Karpas-422 (cell line): ENCODE data around the gene KCNK16. TPM values are rescaled to one million over a fixed set of nuclear protein-coding genes. Genes with fewer than 3 reads are reported as not detected.

Experiments used
- DNase-seq: peaks from one replicate; pipeline ENCODE4 v3.0.0-alpha.2; 2015
- H2AFZ ChIP-seq: fragments of 200-600 bp; sonication (generic); 2 replicates; pipeline ENCODE4 v1.6.1; 2014; ENCODE audit warnings: antibody characterized with exemption, low read length, mixed read lengths
- H3K27ac ChIP-seq: fragments of 200-600 bp; sonication (generic); 2 replicates; pipeline ENCODE4 v1.5.1; 2014; ENCODE audit warnings: mild to moderate bottlenecking, low read length, moderate library complexity
- H3K27me3 ChIP-seq: fragments of 200-600 bp; sonication (generic); 2 replicates; pipeline ENCODE4 v1.6.1; 2014; ENCODE audit warnings: low read length, mixed read lengths
- H3K36me3 ChIP-seq: fragments of 200-600 bp; sonication (generic); 2 replicates; pipeline ENCODE4 v1.6.1; 2014; ENCODE audit warnings: low read length, mixed read lengths; ENCODE audit not compliant: insufficient read depth
- H3K4me1 ChIP-seq: fragments of 200-600 bp; sonication (generic); 2 replicates; pipeline ENCODE4 v1.6.1; 2014; ENCODE audit warnings: mild to moderate bottlenecking, low read length, mixed read lengths
- H3K4me2 ChIP-seq: fragments of 200-600 bp; sonication (generic); 2 replicates; pipeline ENCODE4 v1.6.1; 2014; ENCODE audit warnings: low read length, low read depth, mild to moderate bottlenecking; ENCODE audit not compliant: poor library complexity, severe bottlenecking
- H3K4me3 ChIP-seq: fragments of 200-600 bp; sonication (generic); 2 replicates; pipeline ENCODE4 v1.5.1; 2014; ENCODE audit warnings: mild to moderate bottlenecking, antibody characterized with exemption, low read length, mixed read lengths
- H3K79me2 ChIP-seq: fragments of 200-600 bp; sonication (generic); 2 replicates; pipeline ENCODE4 v1.6.1; 2014; ENCODE audit warnings: mild to moderate bottlenecking, low read length, mixed read lengths
- H3K9ac ChIP-seq: fragments of 200-600 bp; sonication (generic); 2 replicates; pipeline ENCODE4 v1.6.0; 2014; ENCODE audit warnings: low read length
- H3K9me2 ChIP-seq: fragments of 200-600 bp; sonication (generic), shearing (Covaris generic); replicated peaks from 2 replicates; pipeline ENCODE4 v1.6.0; 2014; ENCODE audit warnings: mild to moderate bottlenecking, low read length, moderate library complexity; ENCODE audit not compliant: insufficient read depth
- H3K9me3 ChIP-seq: fragments of 300-700, 200-600 bp; sonication (generic); 2 replicates; pipeline ENCODE4 v1.6.1; 2014; ENCODE audit warnings: low read length, mixed read lengths
- H4K20me1 ChIP-seq: fragments of 200-600 bp; sonication (generic); 2 replicates; pipeline ENCODE4 v1.6.1; 2014; ENCODE audit warnings: mild to moderate bottlenecking, antibody characterized with exemption, low read length, low read depth; ENCODE audit not compliant: insufficient read depth
- total RNA-seq: library from RNA; depleted of rRNA; stranded (reverse); fragments of >200 nt; shearing (Covaris generic); gene quantifications from 2 replicates; pipeline ENCODE4 v1.2.3, GENCODE V29; 2014; ENCODE audit warnings: low replicate concordance

KCNK16 gene
- total RNA-seq, 1 experiment from 2014 or later, result not detected

- no peak overlapping the region for H3K27ac ChIP-seq
These were observed 24.7 kb upstream of the KCNK16 start for GRCh38 chr6:39347206-39347605.

GRCh38 chr6:39344821-39345280, 22.3 kb upstream of the KCNK16 start:
- H3K9me3 ChIP-seq, result no peaks in the 10 kb centered on the region
- no peaks in the 10 kb centered on the region for H4K20me1 ChIP-seq
- no peaks in the 10 kb centered on the region for H3K79me2 ChIP-seq
- H3K27ac ChIP-seq, result no peak overlapping the region
- no peak for DNase-seq
- H3K9me2 ChIP-seq, result no peaks in the 10 kb centered on the region
- no peak overlapping the region for H3K4me3 ChIP-seq
- no peak overlapping the region for H3K9ac ChIP-seq
- no peak overlapping the region for H3K4me2 ChIP-seq
- no peaks in the 10 kb centered on the region for H3K4me1 ChIP-seq
- H2AFZ ChIP-seq, result no peak overlapping the region
- no peaks in the 10 kb centered on the region for H3K36me3 ChIP-seq
- no peaks in the 10 kb centered on the region for H3K27me3 ChIP-seq

More at GRCh38 chr6:39347206-39347605, 24.7 kb upstream of the KCNK16 start:
- Histone ChIP-seq H2AFZ (no peak overlapping the region), H3K9me2 (no peaks in the 10 kb centered on the region), H3K79me2 (no peaks in the 10 kb centered on the region), H3K9ac (no peak overlapping the region), H4K20me1 (no peaks in the 10 kb centered on the region), H3K4me3 (no peak overlapping the region), H3K9me3 (no peaks in the 10 kb centered on the region), H3K36me3 (no peaks in the 10 kb centered on the region), H3K27me3 (no peaks in the 10 kb centered on the region), H3K4me2 (no peak overlapping the region), H3K4me1 (no peaks in the 10 kb centered on the region)
- DNase-seq, result peak; percentile 16

GRCh38 chr6:39343396-39343870, 20.9 kb upstream of the KCNK16 start:
- no peaks in the 10 kb centered on the region for H3K4me1 ChIP-seq
- no peak overlapping the region for H3K27ac ChIP-seq
- H3K27me3 ChIP-seq, result no peaks in the 10 kb centered on the region
- DNase-seq, result no peak
- H3K9me2 ChIP-seq, result no peaks in the 10 kb centered on the region
- H3K4me3 ChIP-seq, result no peak overlapping the region
- H3K4me2 ChIP-seq, result no peak overlapping the region
- H3K9me3 ChIP-seq, result no peaks in the 10 kb centered on the region
- H3K36me3 ChIP-seq, result no peaks in the 10 kb centered on the region
- no peak overlapping the region for H3K9ac ChIP-seq
- H4K20me1 ChIP-seq, result no peaks in the 10 kb centered on the region
- H3K79me2 ChIP-seq, result no peaks in the 10 kb centered on the region
- H2AFZ ChIP-seq, result no peak overlapping the region

- no peak for DNase-seq
- no peaks in the 10 kb centered on the region for H3K4me1 ChIP-seq
- no peak overlapping the region for H3K4me2 ChIP-seq
These were observed 20.3 kb upstream of the KCNK16 start for GRCh38 chr6:39342692-39343395.

GRCh38 chr6:39341937-39342336, 19.4 kb upstream of the KCNK16 start:
- H3K4me3 ChIP-seq, result no peak overlapping the region
- H3K36me3 ChIP-seq, result no peaks in the 10 kb centered on the region
- DNase-seq, result no peak
- H3K9me2 ChIP-seq, result no peaks in the 10 kb centered on the region
- no peak overlapping the region for H3K27ac ChIP-seq
- H3K4me2 ChIP-seq, result no peak overlapping the region
- no peak overlapping the region for H3K9ac ChIP-seq
- no peaks in the 10 kb centered on the region for H3K9me3 ChIP-seq
- no peaks in the 10 kb centered on the region for H4K20me1 ChIP-seq
- H3K4me1 ChIP-seq, result no peaks in the 10 kb centered on the region
- H3K27me3 ChIP-seq, result no peaks in the 10 kb centered on the region
- no peaks in the 10 kb centered on the region for H3K79me2 ChIP-seq
- H2AFZ ChIP-seq, result no peak overlapping the region

More at GRCh38 chr6:39342692-39343395, 20.3 kb upstream of the KCNK16 start:
- Histone ChIP-seq H3K9ac (no peak overlapping the region), H3K27me3 (no peaks in the 10 kb centered on the region), H2AFZ (no peak overlapping the region), H3K4me3 (no peak overlapping the region), H3K36me3 (no peaks in the 10 kb centered on the region), H3K79me2 (no peaks in the 10 kb centered on the region), H3K9me3 (no peaks in the 10 kb centered on the region), H3K27ac (no peak overlapping the region), H4K20me1 (no peaks in the 10 kb centered on the region), H3K9me2 (no peaks in the 10 kb centered on the region)

GRCh38 chr6:39341352-39341751, 18.9 kb upstream of the KCNK16 start:
- no peaks in the 10 kb centered on the region for H3K4me1 ChIP-seq
- no peaks in the 10 kb centered on the region for H3K27me3 ChIP-seq
- no peak overlapping the region for H3K9ac ChIP-seq
- H3K9me2 ChIP-seq, result no peaks in the 10 kb centered on the region
- no peak overlapping the region for H3K27ac ChIP-seq
- H4K20me1 ChIP-seq, result no peaks in the 10 kb centered on the region
- no peaks in the 10 kb centered on the region for H3K36me3 ChIP-seq
- DNase-seq, result no peak
- no peak overlapping the region for H2AFZ ChIP-seq
- H3K4me3 ChIP-seq, result no peak overlapping the region
- no peaks in the 10 kb centered on the region for H3K9me3 ChIP-seq
- no peaks in the 10 kb centered on the region for H3K79me2 ChIP-seq
- H3K4me2 ChIP-seq, result no peak overlapping the region

GRCh38 chr6:39339868-39340550, 17.5 kb upstream of the KCNK16 start:
- Histone ChIP-seq H3K27ac (no peak overlapping the region), H3K4me3 (no peak overlapping the region), H3K4me2 (no peak overlapping the region), H3K27me3 (no peaks in the 10 kb centered on the region), H3K4me1 (no peaks in the 10 kb centered on the region), H4K20me1 (no peaks in the 10 kb centered on the region), H3K9ac (no peak overlapping the region), H2AFZ (no peak overlapping the region), H3K79me2 (no peaks in the 10 kb centered on the region), H3K36me3 (no peaks in the 10 kb centered on the region), H3K9me3 (no peaks in the 10 kb centered on the region), H3K9me2 (no peaks in the 10 kb centered on the region)
- no peak for DNase-seq

- Histone ChIP-seq H2AFZ (no peak overlapping the region), H3K9ac (no peak overlapping the region), H3K9me3 (no peaks in the 10 kb centered on the region), H3K27me3 (no peaks in the 10 kb centered on the region), H3K4me1 (no peaks in the 10 kb centered on the region), H3K4me2 (no peak overlapping the region), H3K9me2 (no peaks in the 10 kb centered on the region), H3K27ac (no peak overlapping the region), H3K4me3 (no peak overlapping the region), H3K36me3 (no peaks in the 10 kb centered on the region), H4K20me1 (no peaks in the 10 kb centered on the region), H3K79me2 (no peaks in the 10 kb centered on the region)
- no peak for DNase-seq
These were observed 16.8 kb upstream of the KCNK16 start for GRCh38 chr6:39339096-39339867.
